GM18505 (cell line): ENCODE measurements around the gene SOWAHA.
A peak's percentile ranks its signal among the peaks of the same experiment; 100 is the strongest.

Experiments
- ATAC-seq: cut with Tn5 transposase; IDR thresholded peaks from one replicate; pipeline ENCODE4 v1.9.1; 2021; ENCODE audit not compliant: unreplicated experiment
- POLR2A ChIP-seq: IDR thresholded peaks from 4 replicates; pipeline ENCODE4 v1.6.1; 2011; ENCODE audit warnings: borderline replicate concordance; ENCODE audit not compliant: insufficient read depth, insufficient read length; ENCODE audit errors: extremely low read depth

SOWAHA gene

DNA sequence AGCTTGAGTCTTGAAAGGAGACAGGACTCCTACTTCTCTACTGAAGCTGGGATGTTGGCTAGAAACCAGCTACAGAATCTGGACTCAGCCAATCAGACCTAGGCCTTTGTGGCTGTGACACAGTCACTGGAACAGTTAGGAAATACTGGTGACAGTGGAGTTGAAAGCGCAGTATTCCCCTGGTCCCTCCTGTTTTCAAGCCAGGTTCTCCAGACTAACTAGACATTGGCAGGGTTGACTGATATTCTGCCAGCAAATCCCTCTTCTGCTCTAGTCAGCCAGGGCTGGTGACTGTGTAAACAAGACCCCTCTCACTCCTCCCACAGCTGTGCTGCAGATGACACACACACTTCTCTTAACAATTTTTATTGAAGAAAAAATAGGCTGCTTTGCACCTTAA lies 8.7 kb downstream of the SOWAHA start:
- ATAC-seq: no peak
- no peak for TF ChIP-seq POLR2A

GRCh38 chr5:132822650-132823480 lies 9.8 kb downstream of the SOWAHA start:
- no peak for ATAC-seq
- TF ChIP-seq POLR2A: no peak

GRCh38 chr5:132823481-132824050 lies 10.5 kb downstream of the SOWAHA start:
- no peak for TF ChIP-seq POLR2A
- ATAC-seq: no peak

- TF ChIP-seq POLR2A: no peak
- no peak for ATAC-seq
Observed at GRCh38 chr5:132824426-132824825, 11.3 kb downstream of the SOWAHA start.

DNA sequence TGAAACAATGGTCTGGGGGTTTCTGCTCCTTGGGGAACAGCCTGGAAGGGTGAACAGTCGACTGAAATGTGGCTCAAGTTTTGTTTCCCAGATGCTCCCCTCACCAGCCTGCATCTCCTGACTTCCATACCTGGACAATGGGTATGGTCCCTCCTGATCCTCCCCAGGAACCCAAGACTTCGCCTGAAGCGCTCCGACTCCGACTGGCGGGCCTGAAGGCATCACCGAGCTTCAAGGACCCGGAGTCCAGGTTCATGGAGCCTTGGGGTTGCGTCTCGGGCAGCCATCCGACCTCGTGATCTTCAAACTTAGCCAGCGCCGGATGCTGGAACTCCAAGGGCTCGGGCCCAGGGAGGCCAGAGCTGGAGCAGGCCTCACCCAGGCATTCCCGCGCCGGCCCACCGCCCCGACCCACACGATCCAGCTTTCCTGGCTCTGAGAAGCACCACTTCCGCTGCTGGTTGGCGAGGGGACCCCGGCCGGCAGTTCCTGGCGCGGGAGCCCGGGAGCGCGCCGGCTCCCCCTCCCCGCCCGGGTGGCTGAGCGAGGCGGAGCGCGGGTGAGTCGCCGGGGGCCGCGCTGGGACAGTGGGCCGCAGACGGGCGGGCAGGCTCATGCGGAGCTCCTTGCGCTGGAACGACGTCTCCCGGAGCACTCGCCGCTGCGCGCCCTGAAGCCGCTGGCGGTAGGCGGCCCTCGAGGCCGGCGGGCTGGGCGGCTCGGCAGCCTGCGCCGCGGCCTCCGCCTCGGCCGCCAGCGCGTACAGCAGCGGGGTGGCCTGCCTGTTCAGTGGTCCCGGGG lies 12.1 kb downstream of the SOWAHA start:
- TF ChIP-seq POLR2A: no peak

GRCh38 chr5:132825834-132826391 lies 12.8 kb downstream of the SOWAHA start:
- no peak for ATAC-seq
- no peak for TF ChIP-seq POLR2A

More for the DNA sequence above, 12.1 kb downstream of the SOWAHA start:
- ATAC-seq: no peak

DNA sequence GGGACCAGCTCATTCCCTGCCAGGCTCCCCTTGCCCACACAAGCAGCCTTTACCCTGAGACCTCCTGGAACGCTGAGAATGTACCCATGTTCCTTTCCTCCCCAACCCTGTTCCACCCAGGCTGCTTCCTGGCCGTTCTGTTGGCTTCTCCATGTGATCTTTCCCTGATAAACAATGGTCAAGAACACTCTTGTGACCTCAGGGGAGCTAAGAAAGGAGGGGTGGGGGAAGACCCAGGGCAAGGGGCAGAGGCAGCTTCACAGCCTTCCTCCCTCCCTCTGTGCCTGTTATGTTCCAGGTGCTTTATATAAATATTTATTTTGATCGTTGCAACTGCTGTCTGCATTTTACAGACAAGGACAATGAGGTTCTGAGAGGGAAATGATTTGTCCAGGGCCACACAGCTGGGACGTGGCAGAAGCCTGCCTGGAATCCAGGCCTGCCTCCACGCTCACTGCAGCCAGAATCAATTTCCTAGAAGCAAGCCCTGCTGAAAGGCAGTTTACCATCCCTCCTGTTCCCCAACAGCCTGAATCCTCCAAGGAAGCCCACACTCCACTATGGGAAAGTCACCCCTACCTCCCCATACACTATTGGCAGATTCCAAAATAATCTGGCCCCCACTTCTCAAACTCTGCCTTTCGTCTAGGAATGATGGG lies 13.5 kb downstream of the SOWAHA start:
- TF ChIP-seq POLR2A: no peak
- ATAC-seq: no peak

DNA sequence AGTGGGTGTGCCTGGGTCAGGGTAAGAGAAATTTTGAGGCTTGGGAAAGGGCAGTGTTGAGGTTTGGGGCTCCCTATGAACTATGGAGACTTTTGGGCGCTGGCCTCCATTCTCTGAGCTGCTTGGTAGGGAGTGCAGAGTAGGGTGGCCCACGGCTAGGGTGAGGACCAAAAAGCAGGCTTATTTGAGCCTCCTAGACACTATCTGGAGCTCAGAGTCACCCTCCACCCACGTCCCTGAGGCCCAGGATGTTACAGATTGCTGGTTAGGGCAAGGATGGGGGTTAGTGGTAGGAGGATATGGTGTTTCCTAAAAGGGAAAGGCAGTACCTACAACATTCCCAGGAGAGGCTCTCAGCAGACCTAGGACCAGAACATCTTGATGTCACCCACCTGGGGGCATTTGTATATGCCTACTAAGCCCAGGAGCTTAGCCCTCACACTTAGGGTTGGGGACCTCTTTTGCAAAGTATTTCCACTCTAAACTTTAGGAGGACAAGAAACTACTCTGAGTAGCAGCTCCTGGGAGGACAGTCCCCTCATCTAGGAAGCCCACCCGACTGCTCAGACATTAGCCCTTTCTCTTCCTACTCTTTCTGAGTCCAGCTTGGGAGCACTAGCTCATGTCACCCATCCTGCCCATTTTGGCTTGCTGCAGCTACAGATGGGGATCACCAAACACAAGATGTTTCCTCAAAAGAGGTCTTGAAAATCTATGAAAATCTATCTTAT lies 15.0 kb downstream of the SOWAHA start:
- ATAC-seq: no peak

GRCh38 chr5:132828846-132829494 lies 15.9 kb downstream of the SOWAHA start:
- ATAC-seq: no peak
- no peak for TF ChIP-seq POLR2A

More for the DNA sequence above, 15.0 kb downstream of the SOWAHA start:
- TF ChIP-seq POLR2A: no peak

DNA sequence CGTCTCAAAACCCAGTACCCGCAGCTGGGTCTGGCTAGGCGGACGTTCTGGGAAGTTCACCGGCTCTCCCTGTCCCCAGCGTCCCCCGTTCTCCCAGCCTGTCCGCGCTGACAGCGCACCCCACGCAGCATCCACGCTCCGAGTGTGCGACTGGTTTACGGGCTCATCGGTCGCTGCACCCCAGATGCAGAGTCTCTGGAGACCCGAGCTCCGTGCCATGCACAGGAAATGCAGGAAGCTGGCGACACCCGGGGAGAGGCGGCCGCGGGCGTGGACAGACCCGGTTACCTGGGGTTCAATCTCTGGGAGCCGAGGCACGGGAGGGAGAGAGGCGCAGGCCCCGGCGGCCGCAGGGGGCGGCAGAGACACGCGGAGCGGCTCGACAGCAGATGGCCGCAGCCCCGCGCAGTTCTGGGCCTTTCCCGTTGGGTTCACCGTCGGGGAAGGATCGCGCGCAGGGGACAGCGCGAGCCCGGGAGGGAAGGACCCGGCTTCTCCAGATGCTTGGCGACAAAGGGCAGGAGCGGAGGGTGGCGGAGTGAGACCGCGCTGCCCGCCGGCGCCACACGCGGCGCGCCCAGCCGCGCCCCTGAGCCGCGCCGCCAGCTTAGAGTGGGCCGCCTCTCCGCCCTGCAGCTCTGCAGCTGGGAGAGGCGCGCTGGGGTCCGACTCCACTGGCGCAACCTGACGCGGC lies 16.8 kb downstream of the SOWAHA start:
- TF ChIP-seq POLR2A: no peak
- ATAC-seq: peak; percentile 77

DNA sequence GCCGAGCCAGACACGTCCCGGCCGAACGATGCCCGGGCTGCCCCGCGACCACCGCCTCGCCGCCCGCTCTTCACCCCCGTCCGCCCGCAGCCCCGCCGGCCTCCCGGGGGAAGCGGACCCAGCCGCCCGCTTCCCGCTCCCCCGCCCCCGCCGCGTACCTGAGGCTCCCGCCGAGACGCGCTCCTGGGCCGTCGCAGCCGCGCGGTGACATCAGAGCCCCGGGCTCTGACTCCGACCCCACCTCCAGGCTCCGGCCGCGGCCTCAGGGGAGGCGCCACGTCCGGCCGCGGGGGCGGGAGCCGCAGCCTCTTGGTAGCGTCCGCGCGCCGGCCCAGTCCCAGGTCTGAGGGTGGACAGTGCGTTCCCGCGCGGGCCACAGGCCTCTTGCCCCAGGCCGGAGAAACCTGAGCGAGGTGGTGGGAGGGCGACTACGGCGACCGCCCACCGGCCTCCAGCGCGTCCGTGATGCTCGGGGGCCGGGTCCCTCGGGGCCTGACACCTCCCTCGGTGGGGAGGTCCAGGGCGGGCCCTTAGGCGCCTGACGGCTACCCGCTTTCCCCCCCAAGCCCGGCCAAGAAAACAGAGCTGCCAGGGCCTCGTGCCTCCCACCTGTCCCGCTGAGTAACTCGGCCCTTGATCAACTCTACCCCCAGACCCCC lies 17.5 kb downstream of the SOWAHA start, which contains the start of gene SHROOM1:
Gene SHROOM1, minus strand, starts transcription at position 212 of the 659 bp plus-strand sequence. CDS start 4,507 bp downstream, outside the sequence.
- peak; percentile 56 for TF ChIP-seq POLR2A
- peak; percentile 52 for ATAC-seq
